ENCODE results near the gene TRIO. TPM values are rescaled to one million over a fixed set of nuclear protein-coding genes. Genes with fewer than 3 reads are reported as not detected.

The TRIO gene
- total and polyA plus RNA-seq, 2 of the 8 experiments (the other 6 are each of a cell fraction or from before 2014, with no cell fraction given), result 35.1 to 69.1 TPM

GRCh38 chr5:14479143-14479696 is 336.1 kb downstream of the TRIO start:
- POLR2A ChIA-PET (ENCODE audit: partially characterized antibody), result no interaction called here
- CTCF ChIA-PET (ENCODE audit: partially characterized antibody), result interaction anchor here (1.1 to 1.5 kb wide), 2 partner anchors 18 to 129 kb away, joined by 3 to 4 read pairs; no protein-coding TSS in a partner anchor
- no peak for FAIRE-seq

More at GRCh38 chr5:14479143-14479696, 336.1 kb downstream of the TRIO start:
- no peak overlapping the region for H2BK20ac ChIP-seq (ENCODE audit: low read length)
- H3K23ac ChIP-seq (ENCODE audit: insufficient read length), result no peak overlapping the region
- no peaks in the 10 kb centered on the region for H3K4me1 ChIP-seq (replicated peaks in 1 of 4; ENCODE audit: control insufficient read depth in 3 of 4, insufficient read depth in 4 of 4, low read length in 3 of 4)
- TF ChIP-seq POLR2AphosphoS5 (IDR thresholded peaks at IDR 0.05; ENCODE audit: low read depth, low read length) (no peak), CREB1 (IDR thresholded peaks at IDR 0.05) (no peak), BACH1 (IDR thresholded peaks at IDR 0.05; ENCODE audit: low read length) (no peak), TBP (IDR thresholded peaks at IDR 0.05; ENCODE audit: low read depth, low read length) (no peak), FOSL1 (IDR thresholded peaks at IDR 0.05; ENCODE audit: insufficient read depth, low read depth, low read length) (no peak), SIRT6 (IDR thresholded peaks at IDR 0.05; ENCODE audit: low read length) (no peak), BCL11A (IDR thresholded peaks at IDR 0.05; ENCODE audit: low read depth in 2 of 2, low read length in 2 of 2) (no peak), PHF8 (conservative IDR thresholded peaks at IDR 0.05; ENCODE audit: low read depth, low read length) (no peak), NANOG (IDR thresholded peaks at IDR 0.05; ENCODE audit: insufficient read depth, low read depth, low read length, poor library complexity, severe bottlenecking) (no peak), EGR1 (IDR thresholded peaks at IDR 0.05; ENCODE audit: borderline replicate concordance, low read depth, low read length) (no peak)
- no peak overlapping the region for H4K91ac ChIP-seq (replicated peaks; ENCODE audit: insufficient read length, low read length)
- H3K4ac ChIP-seq (replicated peaks; ENCODE audit: insufficient read length, low read depth, low read length), result no peak overlapping the region
- no peak overlapping the region for H2BK5ac ChIP-seq (ENCODE audit: low read depth, low read length)
- no peak overlapping the region for H3K9ac ChIP-seq (replicated peaks in 1 of 4; ENCODE audit: extremely low read depth in 1 of 4, low read depth in 3 of 4, low read length in 3 of 4)
- no peak overlapping the region for H4K8ac ChIP-seq (ENCODE audit: extremely low read depth, insufficient read depth, low read length)
- no peak overlapping the region for H2BK120ac ChIP-seq (replicated peaks; ENCODE audit: low read depth, low read length)
- H3K79me2 ChIP-seq (ENCODE audit: control insufficient read depth in 1 of 2, insufficient read depth in 2 of 2, low read length in 2 of 2), result no peaks in the 10 kb centered on the region
- H2BK12ac ChIP-seq (ENCODE audit: low read depth, low read length), result no peak overlapping the region
- H3K36me3 ChIP-seq (ENCODE audit: control insufficient read depth in 2 of 4, insufficient read depth in 4 of 4, low read length in 3 of 4), result peaks cover 5 to 52% (median 26%) of the 10 kb centered on the region in 4 experiments; a peak in 6 of 8 replicates
- no peak overlapping the region for H3K27ac ChIP-seq (ENCODE audit: low read depth, low read length)
- no peak overlapping the region for H3K14ac ChIP-seq (ENCODE audit: insufficient read length)
- no peak overlapping the region for H4K5ac ChIP-seq (ENCODE audit: insufficient read length, low read depth, low read length)
- H4K20me1 ChIP-seq (replicated peaks in 1 of 2; ENCODE audit: control insufficient read depth in 1 of 2, insufficient read depth in 2 of 2, low read length in 2 of 2), result peaks cover 0 to 2% of the 10 kb centered on the region in 2 experiments
- no peaks in the 10 kb centered on the region for H3K9me3 ChIP-seq (ENCODE audit: insufficient read depth in 2 of 2, low read depth in 1 of 2, low read length in 1 of 2)
- H3K79me1 ChIP-seq (ENCODE audit: low read depth, low read length), result no peaks in the 10 kb centered on the region
- H2AFZ ChIP-seq (ENCODE audit: low read length), result no peak overlapping the region
- H3K18ac ChIP-seq (ENCODE audit: extremely low read depth, low read length), result no peak overlapping the region
- H3K23me2 ChIP-seq (ENCODE audit: low read depth, low read length), result no peaks in the 10 kb centered on the region
- no peak overlapping the region for H3K56ac ChIP-seq (replicated peaks; ENCODE audit: insufficient read length, low read depth, low read length)
- H3K27me3 ChIP-seq (replicated peaks in 1 of 4; ENCODE audit: control insufficient read depth in 3 of 4, extremely low read depth in 1 of 4, insufficient read depth in 3 of 4, low read length in 3 of 4), result no peaks in the 10 kb centered on the region
- no peak overlapping the region for H2AK5ac ChIP-seq (ENCODE audit: low read depth, low read length)
- WGBS, 2 experiments (ENCODE audit: extremely low coverage in 1 of 2, insufficient coverage in 1 of 2, insufficient read length in 1 of 2, insufficient replicate concordance in 2 of 2, low coverage in 1 of 2, low lambda C conversion rate in 2 of 2, missing lambda C conversion rate in 1 of 2), result 88% methylated on average over 3 of the region's 3 CpGs; no CpG with 5 or more reads in 1 of the 2 experiments
- H2BK15ac ChIP-seq (ENCODE audit: low read length), result no peak overlapping the region
- H3K4me3 ChIP-seq (ENCODE audit: extremely low read depth in 1 of 4, insufficient read depth in 2 of 4, low read depth in 3 of 4, low read length in 4 of 4), result no peak overlapping the region
- no peak for DNase-seq (ENCODE audit: low read depth in 1 of 2, low spot score in 2 of 2)
- no peak overlapping the region for H3K4me2 ChIP-seq (ENCODE audit: insufficient read depth in 1 of 2, low read depth in 2 of 2, low read length in 2 of 2)
